GM19328 (cell line): ENCODE results near the gene SMAP1.

Experiments used
- ATAC-seq: cut with Tn5 transposase; IDR thresholded peaks from one replicate; pipeline ENCODE4 v1.9.1; 2021; ENCODE audit warnings: mild to moderate bottlenecking, moderate library complexity; ENCODE audit not compliant: unreplicated experiment

Gene SMAP1

GRCh38 chr6:70884074-70884983, 216.6 kb downstream of the SMAP1 start:
- peak; percentile 71 for ATAC-seq

- ATAC-seq: no peak
Observed at GRCh38 chr6:70886071-70886470, 218.4 kb downstream of the SMAP1 start.

DNA sequence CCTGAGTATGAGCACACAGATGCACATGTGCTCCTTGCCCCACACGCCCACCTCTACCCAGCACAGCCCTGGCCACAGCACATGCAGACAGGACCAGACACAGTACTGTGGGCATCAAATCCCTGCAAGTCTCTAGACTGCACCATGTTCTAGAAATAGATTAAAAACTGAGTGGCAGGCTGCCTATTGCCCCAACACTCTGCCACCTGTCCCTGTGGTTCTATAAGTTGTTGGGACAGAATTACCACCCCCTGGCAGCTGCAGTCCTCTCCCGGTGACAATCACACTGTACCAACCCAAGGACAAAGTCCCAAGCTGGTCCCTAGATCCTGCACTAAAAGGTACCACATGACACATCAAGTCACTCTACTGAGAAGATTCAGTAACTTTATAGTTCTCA, 219.0 kb downstream of the SMAP1 start:
- no peak for ATAC-seq

DNA sequence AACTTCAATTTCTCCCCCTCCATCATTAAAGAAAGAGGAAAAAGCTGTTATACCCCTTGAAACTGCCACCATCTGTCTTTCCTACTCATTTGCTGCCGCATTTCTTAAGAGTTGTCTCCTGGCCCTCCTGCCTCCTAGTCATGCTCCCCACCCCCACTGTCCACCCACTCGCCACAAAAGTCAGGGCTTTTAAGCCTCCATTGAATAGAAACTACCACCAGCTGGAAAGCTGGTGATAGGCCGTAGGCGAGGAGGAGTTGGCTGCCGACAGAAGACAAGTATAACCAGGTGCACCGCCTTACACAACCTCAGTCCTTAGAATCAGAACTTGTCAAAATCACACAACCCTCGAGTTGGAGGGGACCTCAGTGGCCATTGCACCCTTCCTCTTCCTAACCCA, 221.6 kb downstream of the SMAP1 start:
- ATAC-seq: no peak

DNA sequence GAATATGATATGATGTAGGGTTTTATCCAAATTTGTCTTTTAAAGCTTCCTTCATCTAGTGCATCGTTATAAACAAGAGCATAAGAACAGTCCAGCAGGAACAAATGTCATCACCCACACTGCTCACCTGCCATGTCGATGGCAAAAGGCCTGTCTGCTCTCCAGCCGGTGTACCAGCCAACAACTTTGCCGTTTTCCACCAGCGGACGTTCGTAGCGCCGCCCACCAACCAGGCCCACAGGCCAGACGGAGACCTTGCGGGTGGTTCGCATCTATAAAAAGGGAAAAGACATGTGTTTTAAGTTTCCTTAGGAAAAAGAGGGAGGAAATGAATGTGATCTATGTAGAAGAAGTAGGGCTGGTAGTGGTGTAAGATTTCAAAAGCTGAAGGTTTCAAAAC, 226.3 kb downstream of the SMAP1 start:
- ATAC-seq: no peak

DNA sequence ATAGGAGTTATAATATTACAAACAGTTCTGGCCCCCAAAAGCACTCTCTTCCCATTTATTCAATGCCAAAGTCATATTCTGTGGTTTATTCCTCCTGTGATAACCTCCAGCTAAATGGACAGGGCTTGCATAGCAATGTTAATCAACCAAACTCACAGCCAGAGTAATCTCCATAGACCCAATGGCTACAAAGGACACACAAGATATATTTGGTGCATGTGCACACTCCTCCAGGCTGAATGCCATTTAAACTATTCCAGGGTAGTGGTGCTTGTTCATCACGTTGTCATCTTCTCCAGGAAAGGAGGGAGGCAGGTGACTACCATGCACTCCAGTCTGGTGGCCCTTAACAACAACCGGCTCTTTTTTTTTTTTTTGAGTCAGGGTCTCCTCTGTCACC, 232.4 kb downstream of the SMAP1 start:
- ATAC-seq: no peak

DNA sequence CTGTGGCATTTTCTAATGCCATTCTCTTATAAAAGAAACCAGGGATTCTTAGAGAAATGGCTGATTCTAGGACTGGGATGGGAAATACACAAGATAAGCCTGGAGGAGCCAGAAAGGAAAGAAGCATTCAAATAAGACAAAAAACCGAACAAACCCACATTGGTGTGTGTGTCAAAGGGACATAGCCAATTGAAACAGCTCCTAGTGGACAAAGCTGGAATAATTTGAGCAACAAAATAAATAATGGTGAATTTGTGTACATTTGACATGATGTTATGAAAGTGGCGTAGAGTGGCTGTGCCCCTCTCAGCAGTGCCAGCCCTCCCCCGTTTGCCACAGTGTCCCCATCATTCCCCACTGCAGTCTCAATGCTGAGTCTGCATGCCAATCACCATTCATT, 233.6 kb downstream of the SMAP1 start:
- ATAC-seq: no peak

DNA sequence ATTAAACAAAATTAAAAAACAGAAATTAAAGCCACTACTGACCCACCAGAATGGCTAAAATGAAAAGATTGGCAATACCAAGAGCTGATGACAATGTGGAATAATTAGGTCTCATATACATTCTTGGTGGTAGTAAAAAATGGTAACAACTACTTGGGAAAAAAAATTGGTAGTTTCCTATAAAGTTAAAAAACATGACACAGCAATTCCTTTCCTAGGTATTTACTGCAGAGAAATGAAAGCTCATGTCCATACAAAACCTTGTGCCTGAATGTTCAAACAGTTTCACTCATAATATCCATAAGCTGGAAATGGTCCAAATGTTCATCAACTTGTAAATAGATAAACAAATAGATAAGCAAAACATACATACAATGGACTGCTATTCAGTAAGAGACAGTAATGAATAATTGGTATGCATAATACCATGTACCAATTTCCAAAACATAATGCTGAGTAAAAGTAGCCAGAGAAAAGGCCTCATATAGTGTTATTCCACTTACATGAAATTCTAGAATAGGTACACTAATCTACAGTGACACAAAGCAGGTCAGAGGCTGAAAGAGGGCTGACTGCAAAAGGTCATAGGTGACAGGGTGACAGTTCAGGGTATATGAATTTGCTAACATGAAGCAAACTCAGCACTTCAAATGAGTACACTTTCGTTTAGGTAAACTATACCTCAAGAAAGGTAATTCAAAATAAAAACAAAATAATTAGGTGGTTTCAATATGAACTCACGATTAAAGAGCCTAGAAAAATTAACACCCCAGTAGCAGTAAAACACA, 236.2 kb downstream of the SMAP1 start:
- no peak for ATAC-seq

- no peak for ATAC-seq
Observed at GRCh38 chr6:70905742-70906141, 238.1 kb downstream of the SMAP1 start.
